Stomach (tissue), 4 donors: Measurements from ENCODE around the gene KRTAP10-9.

ENCODE experiments used
- EP300 ChIP-seq: sonication (generic); formaldehyde crosslinking; IDR thresholded peaks from one replicate; pipeline ENCODE4 v1.6.1; 2017; ENCODE audit warnings: antibody characterized with exemption
- POLR2A ChIP-seq, 4 donors: fragments of 450-650 bp; IDR thresholded peaks; one replicate each; pipeline ENCODE4 v1.6.1; 2016; ENCODE audit warnings: antibody characterized with exemption in 4 of 4, control low read depth in 2 of 4, mild to moderate bottlenecking in 1 of 4, moderate library complexity in 1 of 4
- TF ChIP-seq, protein P1 (sequence below), 7 experiments: fragments of 450-650 bp in 4 of 7; fragments of 200-600 bp in 3 of 7; sonication (generic) in 3 of 7; IDR thresholded peaks; one replicate each; pipeline ENCODE4 v1.5.1; 2016 to 2019; ENCODE audit warnings: antibody characterized with exemption in 7 of 7, control low read depth in 2 of 7, mild to moderate bottlenecking in 1 of 7

DNA sequence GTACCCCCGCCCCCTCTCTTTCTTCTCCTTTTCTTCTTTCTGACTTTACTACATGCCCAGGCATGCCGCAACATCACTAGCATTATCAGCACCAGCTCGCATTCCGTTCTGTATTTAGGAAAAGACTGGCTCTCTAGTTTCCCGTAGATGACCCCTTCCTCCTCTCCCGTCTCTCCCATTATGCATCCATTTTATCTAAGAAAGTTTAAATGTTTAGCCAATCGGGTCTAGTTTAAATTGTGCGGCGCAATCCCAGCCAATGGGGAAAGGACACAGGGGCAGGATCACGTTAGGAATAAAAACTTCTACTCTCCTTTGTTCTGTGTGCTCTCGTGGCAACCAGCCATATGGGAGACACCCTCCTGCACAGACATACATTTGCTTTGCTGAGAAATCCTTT, 28.8 kb upstream of the KRTAP10-9 start:
- TF ChIP-seq POLR2A (IDR thresholded peaks at IDR 0.05): no peak
- TF ChIP-seq, protein P1, sequence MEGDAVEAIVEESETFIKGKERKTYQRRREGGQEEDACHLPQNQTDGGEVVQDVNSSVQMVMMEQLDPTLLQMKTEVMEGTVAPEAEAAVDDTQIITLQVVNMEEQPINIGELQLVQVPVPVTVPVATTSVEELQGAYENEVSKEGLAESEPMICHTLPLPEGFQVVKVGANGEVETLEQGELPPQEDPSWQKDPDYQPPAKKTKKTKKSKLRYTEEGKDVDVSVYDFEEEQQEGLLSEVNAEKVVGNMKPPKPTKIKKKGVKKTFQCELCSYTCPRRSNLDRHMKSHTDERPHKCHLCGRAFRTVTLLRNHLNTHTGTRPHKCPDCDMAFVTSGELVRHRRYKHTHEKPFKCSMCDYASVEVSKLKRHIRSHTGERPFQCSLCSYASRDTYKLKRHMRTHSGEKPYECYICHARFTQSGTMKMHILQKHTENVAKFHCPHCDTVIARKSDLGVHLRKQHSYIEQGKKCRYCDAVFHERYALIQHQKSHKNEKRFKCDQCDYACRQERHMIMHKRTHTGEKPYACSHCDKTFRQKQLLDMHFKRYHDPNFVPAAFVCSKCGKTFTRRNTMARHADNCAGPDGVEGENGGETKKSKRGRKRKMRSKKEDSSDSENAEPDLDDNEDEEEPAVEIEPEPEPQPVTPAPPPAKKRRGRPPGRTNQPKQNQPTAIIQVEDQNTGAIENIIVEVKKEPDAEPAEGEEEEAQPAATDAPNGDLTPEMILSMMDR (IDR thresholded peaks at IDR 0.05): no peak
- no peak for TF ChIP-seq EP300
